H9 (cell line): ENCODE results near the gene DEFB128. TPM values are rescaled to one million over a fixed set of nuclear protein-coding genes. Genes with fewer than 3 reads are reported as not detected.

Source experiments
- DNase-seq: peaks from one replicate; pipeline ENCODE4 v3.0.0-alpha.2; 2017
- H2AFZ ChIP-seq: one replicate; pipeline ENCODE4 v1.6.1; 2013; ENCODE audit warnings: mild to moderate bottlenecking, low read length, control low read depth, moderate library complexity
- H2AK5ac ChIP-seq: 2 replicates; pipeline ENCODE4 v1.6.1; 2013; ENCODE audit warnings: low read length, control low read depth, mixed read lengths; ENCODE audit not compliant: insufficient read length
- H2BK120ac ChIP-seq: one replicate; pipeline ENCODE4 v1.6.1; 2013; ENCODE audit warnings: low read depth, mild to moderate bottlenecking, low read length, control low read depth, inconsistent platforms; ENCODE audit not compliant: poor library complexity, severe bottlenecking
- H2BK12ac ChIP-seq: 2 replicates; pipeline ENCODE4 v1.6.1; 2013; ENCODE audit warnings: low read length, control low read depth, mixed read lengths, low read depth; ENCODE audit not compliant: insufficient read length
- H2BK15ac ChIP-seq: 2 replicates; pipeline ENCODE4 v1.6.1; 2013; ENCODE audit warnings: low read depth, low read length, control low read depth
- H2BK20ac ChIP-seq: one replicate; pipeline ENCODE4 v1.6.1; 2013; ENCODE audit warnings: low read depth, mild to moderate bottlenecking, low read length, control low read depth, inconsistent platforms; ENCODE audit not compliant: poor library complexity, severe bottlenecking
- H2BK5ac ChIP-seq: 2 replicates; pipeline ENCODE4 v1.6.1; 2013; ENCODE audit warnings: low read length, control low read depth, mixed read lengths; ENCODE audit not compliant: insufficient read length
- H3K14ac ChIP-seq: 2 replicates; pipeline ENCODE4 v1.6.1; 2013; ENCODE audit warnings: low read length, control low read depth; ENCODE audit not compliant: insufficient read depth
- H3K18ac ChIP-seq: 2 replicates; pipeline ENCODE4 v1.6.1; 2013; ENCODE audit warnings: low read depth, mild to moderate bottlenecking, mixed read lengths, low read length, control low read depth; ENCODE audit not compliant: insufficient read length
- H3K23ac ChIP-seq: 2 replicates; pipeline ENCODE4 v1.6.1; 2013; ENCODE audit warnings: low read length, control low read depth, mixed read lengths, low read depth; ENCODE audit not compliant: insufficient read length
- H3K23me2 ChIP-seq: 2 replicates; pipeline ENCODE4 v1.6.1; 2013; ENCODE audit warnings: low read depth, mild to moderate bottlenecking, mixed read lengths, low read length, control low read depth; ENCODE audit not compliant: insufficient read length, poor library complexity, severe bottlenecking
- H3K27ac ChIP-seq: 2 replicates; pipeline ENCODE4 v1.5.1; 2013; ENCODE audit warnings: low read length, control low read depth, mixed read lengths, low read depth; ENCODE audit not compliant: insufficient read length
- H3K27me3 ChIP-seq: 2 replicates; pipeline ENCODE4 v1.6.1; 2013; ENCODE audit warnings: low read length, control low read depth, inconsistent platforms; ENCODE audit not compliant: insufficient read depth
- H3K4ac ChIP-seq: 2 replicates; pipeline ENCODE4 v1.6.1; 2013; ENCODE audit warnings: low read depth, mild to moderate bottlenecking, control low read depth, inconsistent platforms, low read length, moderate library complexity
- H3K4me1 ChIP-seq: 2 replicates; pipeline ENCODE4 v1.6.1; 2013; ENCODE audit warnings: low read length, control low read depth, inconsistent platforms; ENCODE audit not compliant: insufficient read depth
- H3K4me2 ChIP-seq: 2 replicates; pipeline ENCODE4 v1.6.1; 2013; ENCODE audit warnings: low read length, control low read depth, mixed read lengths; ENCODE audit not compliant: insufficient read length, insufficient read depth
- H3K56ac ChIP-seq: 2 replicates; pipeline ENCODE4 v1.6.1; 2013; ENCODE audit warnings: low read depth, mild to moderate bottlenecking, mixed read lengths, low read length, control low read depth; ENCODE audit not compliant: insufficient read length
- H3K79me1 ChIP-seq: 2 replicates; pipeline ENCODE4 v1.6.1; 2013; ENCODE audit warnings: low read depth, mild to moderate bottlenecking, moderate library complexity, low read length, control low read depth, inconsistent platforms; ENCODE audit not compliant: insufficient read depth, poor library complexity, severe bottlenecking
- H3K79me2 ChIP-seq: 2 replicates; pipeline ENCODE4 v1.6.1; 2013; ENCODE audit warnings: low read length, control low read depth, inconsistent platforms; ENCODE audit not compliant: insufficient read depth
- H3K9ac ChIP-seq: 2 replicates; pipeline ENCODE4 v1.6.1; 2013; ENCODE audit warnings: low read length, control low read depth, mixed read lengths; ENCODE audit not compliant: insufficient read length; ENCODE audit errors: extremely low read depth
- H3K9me3 ChIP-seq: one replicate; pipeline ENCODE4 v1.6.1; 2013; ENCODE audit warnings: low read depth, low read length, inconsistent platforms; ENCODE audit not compliant: control insufficient read depth
- H3T11ph ChIP-seq: one replicate; pipeline ENCODE4 v1.6.1; 2013; ENCODE audit warnings: mild to moderate bottlenecking, low read length, control low read depth, inconsistent platforms
- H4K20me1 ChIP-seq: one replicate; pipeline ENCODE4 v1.6.1; 2013; ENCODE audit not compliant: control insufficient read depth, insufficient read length, insufficient read depth
- H4K5ac ChIP-seq: 2 replicates; pipeline ENCODE4 v1.6.1; 2013; ENCODE audit warnings: low read depth, mild to moderate bottlenecking, mixed read lengths, low read length, control low read depth; ENCODE audit not compliant: insufficient read length
- H4K8ac ChIP-seq: replicated peaks from 2 replicates; pipeline ENCODE4 v1.6.1; 2013; ENCODE audit warnings: low read length, control low read depth, mixed read lengths, low read depth; ENCODE audit not compliant: insufficient read length
- H4K91ac ChIP-seq: 2 replicates; pipeline ENCODE4 v1.6.1; 2013; ENCODE audit warnings: low read depth, mild to moderate bottlenecking, moderate library complexity, mixed read lengths, low read length, control low read depth; ENCODE audit not compliant: insufficient read length
- H3K27ac Mint-ChIP-seq, 3 experiments: 2 replicates in 2 of 3; 3 replicates in 1 of 3; pipeline ENCODE4 v1.8.0; 2020 to 2021; ENCODE audit warnings: mixed read lengths in 3 of 3, mild to moderate bottlenecking in 1 of 3, moderate library complexity in 1 of 3
- H3K27me3 Mint-ChIP-seq: 2 replicates; pipeline ENCODE4 v1.8.0; 2021; ENCODE audit warnings: low read depth, mild to moderate bottlenecking, moderate library complexity, mixed read lengths
- H3K36me3 Mint-ChIP-seq, 3 experiments: 2 replicates in 2 of 3; 3 replicates in 1 of 3; pipeline ENCODE4 v1.8.0; 2020 to 2021; ENCODE audit warnings: low read depth in 3 of 3, mixed read lengths in 3 of 3; ENCODE audit not compliant: insufficient read depth in 1 of 3
- H3K4me1 Mint-ChIP-seq, 2 experiments: 2 replicates each; pipeline ENCODE4 v1.8.0; 2020; ENCODE audit warnings: mixed read lengths in 2 of 2
- H3K4me3 Mint-ChIP-seq, 2 experiments: 2 replicates in 1 of 2; 3 replicates in 1 of 2; pipeline ENCODE4 v1.8.0; 2020 to 2021; ENCODE audit warnings: mild to moderate bottlenecking in 2 of 2, mixed read lengths in 2 of 2, moderate library complexity in 1 of 2
- H3K9me3 Mint-ChIP-seq, 2 experiments: 2 replicates in 1 of 2; 3 replicates in 1 of 2; pipeline ENCODE4 v1.8.0; 2020; ENCODE audit warnings: mild to moderate bottlenecking in 2 of 2, mixed read lengths in 2 of 2, moderate library complexity in 1 of 2
- WGBS: extraction: QIAGEN DNeasy Blood & Tissue Kit; methylation state at CpG from one replicate; pipeline ENCODE4 v1.1.7; 2013; ENCODE audit warnings: missing lambda C conversion rate, low lambda C conversion rate, mixed read lengths; ENCODE audit not compliant: insufficient read length; ENCODE audit errors: extremely low coverage; 5-methylcytosine and 5-hydroxymethylcytosine counted together
- total RNA-seq: library from RNA; stranded (reverse); gene quantifications from 2 replicates; pipeline ENCODE4 v1.2.1, GENCODE V29; 2021
- TF ChIP-seq, protein P1 (sequence below): fragments of 200-600 bp; sonication (generic); conservative IDR thresholded peaks from 3 replicates; pipeline ENCODE4 v1.8.0; 2021; ENCODE audit warnings: antibody characterized with exemption, mild to moderate bottlenecking

The DEFB128 gene
- total RNA-seq, 1 experiment from 2014 or later, result not detected

DNA sequence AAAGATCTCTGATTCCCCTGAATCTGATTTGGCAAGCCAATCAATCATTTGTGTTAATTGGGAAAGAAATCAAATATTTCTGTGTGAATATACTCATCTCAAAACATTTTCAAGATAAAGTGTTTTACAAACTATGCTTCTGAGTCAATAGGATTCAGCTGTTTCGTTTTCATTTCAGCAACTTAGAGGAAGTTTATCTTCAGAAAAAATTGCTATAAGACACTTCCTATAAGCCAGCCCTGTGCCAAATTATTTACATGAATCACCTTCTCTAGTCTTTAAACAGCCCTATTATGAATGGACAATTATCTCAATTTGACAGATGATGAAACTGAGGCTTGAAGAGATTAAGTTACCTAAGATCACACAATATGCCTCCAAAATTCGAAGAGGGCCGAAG lies 48.4 kb upstream of the DEFB128 start:
- H3K27ac ChIP-seq, result no peak overlapping the region
- no peak overlapping the region for H2BK15ac ChIP-seq
- WGBS, result no CpG with 5 or more reads among the region's 3 CpGs
- H3K4me1 ChIP-seq, result no peaks in the 10 kb centered on the region
- no peak for DNase-seq
- no peak overlapping the region for H4K5ac ChIP-seq
- H3K79me1 ChIP-seq, result no peaks in the 10 kb centered on the region
- Mint-ChIP-seq H3K9me3 (no peaks in the 10 kb centered on the region; a peak in 1 of 5 replicates), H3K4me3 (no peak overlapping the region), H3K27me3 (peaks cover 93% of the 10 kb centered on the region), H3K36me3 (no peaks in the 10 kb centered on the region), H3K27ac (no peak overlapping the region), H3K4me1 (peaks cover 2 to 3% of the 10 kb centered on the region in 2 experiments; a peak in 2 of 4 replicates)
- no peaks in the 10 kb centered on the region for H4K20me1 ChIP-seq
- H2BK20ac ChIP-seq, result no peak overlapping the region
- H3K23me2 ChIP-seq, result no peaks in the 10 kb centered on the region
- peaks cover 3% of the 10 kb centered on the region; the same call in 1 of the 2 replicates for H3K27me3 ChIP-seq
- no peak overlapping the region for H2AFZ ChIP-seq
- no peaks in the 10 kb centered on the region for H3K9me3 ChIP-seq
- no peak overlapping the region for H3T11ph ChIP-seq
- no peak overlapping the region for H4K8ac ChIP-seq
- TF ChIP-seq, protein P1, sequence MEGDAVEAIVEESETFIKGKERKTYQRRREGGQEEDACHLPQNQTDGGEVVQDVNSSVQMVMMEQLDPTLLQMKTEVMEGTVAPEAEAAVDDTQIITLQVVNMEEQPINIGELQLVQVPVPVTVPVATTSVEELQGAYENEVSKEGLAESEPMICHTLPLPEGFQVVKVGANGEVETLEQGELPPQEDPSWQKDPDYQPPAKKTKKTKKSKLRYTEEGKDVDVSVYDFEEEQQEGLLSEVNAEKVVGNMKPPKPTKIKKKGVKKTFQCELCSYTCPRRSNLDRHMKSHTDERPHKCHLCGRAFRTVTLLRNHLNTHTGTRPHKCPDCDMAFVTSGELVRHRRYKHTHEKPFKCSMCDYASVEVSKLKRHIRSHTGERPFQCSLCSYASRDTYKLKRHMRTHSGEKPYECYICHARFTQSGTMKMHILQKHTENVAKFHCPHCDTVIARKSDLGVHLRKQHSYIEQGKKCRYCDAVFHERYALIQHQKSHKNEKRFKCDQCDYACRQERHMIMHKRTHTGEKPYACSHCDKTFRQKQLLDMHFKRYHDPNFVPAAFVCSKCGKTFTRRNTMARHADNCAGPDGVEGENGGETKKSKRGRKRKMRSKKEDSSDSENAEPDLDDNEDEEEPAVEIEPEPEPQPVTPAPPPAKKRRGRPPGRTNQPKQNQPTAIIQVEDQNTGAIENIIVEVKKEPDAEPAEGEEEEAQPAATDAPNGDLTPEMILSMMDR, result no peak
- H3K79me2 ChIP-seq, result no peaks in the 10 kb centered on the region
- no peak overlapping the region for H2BK5ac ChIP-seq
- H3K14ac ChIP-seq, result no peak overlapping the region
- H2BK12ac ChIP-seq, result no peak overlapping the region
- no peak overlapping the region for H2AK5ac ChIP-seq
- H3K9ac ChIP-seq, result no peak overlapping the region
- no peak overlapping the region for H3K18ac ChIP-seq
- H3K23ac ChIP-seq, result no peak overlapping the region
- H2BK120ac ChIP-seq, result no peak overlapping the region
- no peak overlapping the region for H4K91ac ChIP-seq
- no peak overlapping the region for H3K4me2 ChIP-seq
- no peak overlapping the region for H3K4ac ChIP-seq
- H3K56ac ChIP-seq, result no peak overlapping the region
